Measurements from ENCODE around the gene TMEM139.

The TMEM139 gene

DNA sequence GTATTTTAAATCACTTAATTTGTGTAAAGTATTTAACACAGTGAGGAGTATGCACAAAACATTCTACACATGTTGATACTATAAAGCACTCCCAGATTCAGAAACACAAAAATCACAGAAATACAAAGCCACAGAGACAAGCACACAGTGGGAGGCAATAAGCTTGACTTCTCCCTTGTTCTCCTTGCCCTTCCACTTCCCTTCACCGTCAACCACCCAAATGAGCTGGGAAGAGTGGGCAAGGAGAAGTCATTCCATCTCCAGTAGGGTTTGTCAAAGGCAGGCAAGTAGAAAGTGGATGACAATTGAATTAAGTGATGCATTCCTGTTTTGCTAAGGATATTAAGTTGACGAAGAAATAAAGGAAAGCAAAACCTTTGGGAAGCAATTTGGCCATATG, 4.2 kb upstream of the TMEM139 start:
- H3K4me3 ChIP-seq (ENCODE audit: low read depth, low read length): no peak overlapping the region
- no peak for DNase-seq (ENCODE audit: low read depth)
- TF ChIP-seq, protein P1, sequence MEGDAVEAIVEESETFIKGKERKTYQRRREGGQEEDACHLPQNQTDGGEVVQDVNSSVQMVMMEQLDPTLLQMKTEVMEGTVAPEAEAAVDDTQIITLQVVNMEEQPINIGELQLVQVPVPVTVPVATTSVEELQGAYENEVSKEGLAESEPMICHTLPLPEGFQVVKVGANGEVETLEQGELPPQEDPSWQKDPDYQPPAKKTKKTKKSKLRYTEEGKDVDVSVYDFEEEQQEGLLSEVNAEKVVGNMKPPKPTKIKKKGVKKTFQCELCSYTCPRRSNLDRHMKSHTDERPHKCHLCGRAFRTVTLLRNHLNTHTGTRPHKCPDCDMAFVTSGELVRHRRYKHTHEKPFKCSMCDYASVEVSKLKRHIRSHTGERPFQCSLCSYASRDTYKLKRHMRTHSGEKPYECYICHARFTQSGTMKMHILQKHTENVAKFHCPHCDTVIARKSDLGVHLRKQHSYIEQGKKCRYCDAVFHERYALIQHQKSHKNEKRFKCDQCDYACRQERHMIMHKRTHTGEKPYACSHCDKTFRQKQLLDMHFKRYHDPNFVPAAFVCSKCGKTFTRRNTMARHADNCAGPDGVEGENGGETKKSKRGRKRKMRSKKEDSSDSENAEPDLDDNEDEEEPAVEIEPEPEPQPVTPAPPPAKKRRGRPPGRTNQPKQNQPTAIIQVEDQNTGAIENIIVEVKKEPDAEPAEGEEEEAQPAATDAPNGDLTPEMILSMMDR (IDR thresholded peaks at IDR 0.05; ENCODE audit: low read depth, low read length, missing control alignments): no peak

DNA sequence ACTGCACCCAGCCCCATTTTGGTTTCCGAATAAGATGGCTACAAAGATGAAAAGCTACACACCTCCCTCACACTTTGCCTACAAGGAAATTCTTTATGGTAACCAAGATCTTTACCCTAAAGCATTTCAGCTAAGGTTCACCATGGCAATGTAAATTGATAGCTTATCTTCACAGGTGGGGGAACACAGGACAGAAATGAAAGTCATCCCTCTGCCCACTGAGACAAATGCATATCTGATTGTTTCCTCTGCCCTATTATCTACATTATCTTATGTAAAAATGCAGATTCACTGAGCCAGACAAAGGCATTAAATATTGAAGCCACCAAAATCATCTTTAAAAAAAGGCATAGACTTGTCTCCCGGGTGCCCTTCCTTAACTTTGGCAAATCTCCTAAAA, 3.2 kb upstream of the TMEM139 start:
- TF ChIP-seq, protein P1 (IDR thresholded peaks at IDR 0.05; ENCODE audit: low read depth, low read length, missing control alignments): no peak
- no peak for DNase-seq (ENCODE audit: low read depth)
- no peak overlapping the region for H3K4me3 ChIP-seq (ENCODE audit: low read depth, low read length)

DNA sequence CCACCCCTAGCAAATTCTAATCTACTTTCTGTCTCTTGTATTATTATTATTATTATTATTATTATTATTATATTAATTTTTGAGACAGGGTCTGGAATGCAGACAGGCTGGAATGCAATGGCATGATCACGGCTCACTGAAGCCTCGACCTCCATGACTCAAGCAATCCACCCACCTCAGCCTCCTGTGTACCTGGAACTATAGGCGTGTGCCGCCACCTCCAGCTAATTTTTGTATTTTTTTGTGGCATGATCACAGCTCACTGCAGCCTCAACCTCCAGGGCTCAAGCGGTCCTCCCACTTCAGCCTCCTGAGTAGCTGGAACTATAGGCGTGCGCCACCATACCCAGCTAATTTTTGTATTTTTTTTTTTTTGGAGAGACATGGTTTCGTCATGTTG, 2.6 kb upstream of the TMEM139 start:
- no peak for DNase-seq (ENCODE audit: low read depth)
- H3K4me3 ChIP-seq (ENCODE audit: low read depth, low read length): no peak overlapping the region
- TF ChIP-seq, protein P1 (IDR thresholded peaks at IDR 0.05; ENCODE audit: low read depth, low read length, missing control alignments): no peak

DNA sequence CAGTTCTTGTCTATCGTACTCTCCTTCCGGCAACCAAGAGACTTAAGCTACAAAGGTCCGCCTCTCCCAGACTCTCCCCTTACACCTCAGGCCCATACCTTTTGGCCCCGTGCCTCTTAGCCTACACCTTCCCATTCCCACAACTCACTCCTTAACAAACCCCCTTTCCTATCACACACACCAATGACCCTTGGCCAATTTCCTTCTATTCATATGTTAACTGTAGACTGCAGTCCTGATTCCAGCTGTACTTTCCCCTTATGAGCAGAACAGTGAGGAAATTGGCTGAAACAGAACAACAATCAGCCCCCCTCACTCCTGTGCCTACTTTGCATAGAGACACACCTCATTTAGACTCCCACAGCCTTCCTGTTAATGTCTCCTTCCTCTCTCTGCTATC, 1.4 kb upstream of the TMEM139 start:
- TF ChIP-seq, protein P1 (IDR thresholded peaks at IDR 0.05; ENCODE audit: low read depth, low read length, missing control alignments): no peak
- DNase-seq (ENCODE audit: low read depth): no peak
- no peak overlapping the region for H3K4me3 ChIP-seq (ENCODE audit: low read depth, low read length)

DNA sequence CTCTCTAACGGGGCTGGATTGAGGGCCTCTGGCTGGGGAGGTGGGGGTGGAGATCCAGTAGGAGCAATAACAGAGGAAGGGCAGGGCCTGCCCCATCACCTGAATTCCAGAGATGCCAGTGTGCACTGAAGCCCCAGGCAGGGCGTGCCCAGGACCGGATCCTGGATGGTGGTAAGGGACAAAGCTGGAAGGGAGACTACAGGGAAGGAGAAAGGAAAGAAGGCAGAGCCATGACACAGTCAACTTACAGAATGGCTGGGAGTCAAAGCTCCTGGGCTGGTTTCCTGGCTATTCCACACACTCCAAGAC, 666 bp downstream of the TMEM139 start:
- TF ChIP-seq, protein P1 (IDR thresholded peaks at IDR 0.05; ENCODE audit: low read depth, low read length, missing control alignments): no peak
- DNase-seq (ENCODE audit: low read depth): no peak
- no peak overlapping the region for H3K4me3 ChIP-seq (ENCODE audit: low read depth, low read length)

DNA sequence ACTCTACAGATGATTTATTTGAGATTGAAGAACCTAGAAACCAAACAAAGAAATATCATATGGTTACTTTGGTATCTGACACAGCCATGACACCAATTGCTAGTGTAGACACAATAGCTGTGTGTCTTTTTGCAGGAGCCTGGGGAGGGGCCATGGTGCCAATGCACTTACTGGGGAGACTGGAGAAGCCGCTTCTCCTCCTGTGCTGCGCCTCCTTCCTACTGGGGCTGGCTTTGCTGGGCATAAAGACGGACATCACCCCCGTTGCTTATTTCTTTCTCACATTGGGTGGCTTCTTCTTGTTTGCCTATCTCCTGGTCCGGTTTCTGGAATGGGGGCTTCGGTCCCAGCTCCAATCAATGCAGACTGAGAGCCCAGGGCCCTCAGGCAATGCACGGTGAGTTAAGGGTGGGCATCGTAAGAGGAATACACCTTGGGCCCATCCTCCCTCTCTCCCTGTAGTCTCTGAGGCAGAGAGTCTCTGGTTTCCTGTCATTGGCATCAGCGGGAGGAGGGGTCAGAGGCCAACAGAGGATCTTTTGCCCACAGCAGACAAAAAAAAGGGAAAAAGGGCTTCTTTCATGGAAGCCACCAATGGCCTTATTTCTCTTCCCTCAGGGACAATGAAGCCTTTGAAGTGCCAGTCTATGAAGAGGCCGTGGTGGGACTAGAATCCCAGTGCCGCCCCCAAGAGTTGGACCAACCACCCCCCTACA, 1.2 kb downstream of the TMEM139 start:
- DNase-seq (ENCODE audit: low read depth): no peak
- TF ChIP-seq, protein P1 (IDR thresholded peaks at IDR 0.05; ENCODE audit: low read depth, low read length, missing control alignments): no peak
- H3K4me3 ChIP-seq (ENCODE audit: low read depth, low read length): no peak overlapping the region

DNA sequence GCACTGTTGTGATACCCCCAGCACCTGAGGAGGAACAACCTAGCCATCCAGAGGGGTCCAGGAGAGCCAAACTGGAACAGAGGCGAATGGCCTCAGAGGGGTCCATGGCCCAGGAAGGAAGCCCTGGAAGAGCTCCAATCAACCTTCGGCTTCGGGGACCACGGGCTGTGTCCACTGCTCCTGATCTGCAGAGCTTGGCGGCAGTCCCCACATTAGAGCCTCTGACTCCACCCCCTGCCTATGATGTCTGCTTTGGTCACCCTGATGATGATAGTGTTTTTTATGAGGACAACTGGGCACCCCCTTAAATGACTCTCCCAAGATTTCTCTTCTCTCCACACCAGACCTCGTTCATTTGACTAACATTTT, 1.7 kb downstream of the TMEM139 start:
- TF ChIP-seq, protein P1 (IDR thresholded peaks at IDR 0.05; ENCODE audit: low read depth, low read length, missing control alignments): no peak
- DNase-seq (ENCODE audit: low read depth): no peak
- no peak overlapping the region for H3K4me3 ChIP-seq (ENCODE audit: low read depth, low read length)
